ENCODE results near the gene GLRX. TPM values are rescaled to one million over a fixed set of nuclear protein-coding genes. Genes with fewer than 3 reads are reported as not detected.

Gene GLRX
- total and polyA plus RNA-seq, 10 of the 15 experiments (the other 5 are each of a cell fraction or from before 2014, with no cell fraction given) = 63.0 to 366 (median 186) TPM

GRCh38 chr5:95806687-95807086 lies 15.8 kb downstream of the GLRX start:
- ATAC-seq (no peak), DNase-seq (ENCODE audit: low read depth, low spot score) (no peak), FAIRE-seq (no peak)
- H3K79me2 ChIP-seq (ENCODE audit: control insufficient read depth, insufficient read depth, low read length) = no peaks in the 10 kb centered on the region
- in situ Hi-C loops (cut with MboI) = no loop called here
- WGBS (ENCODE audit: insufficient coverage, insufficient replicate concordance, low lambda C conversion rate, missing lambda C conversion rate) = 91% methylated on average over 7 of the region's 7 CpGs
- peaks cover 29% of the 10 kb centered on the region for H3K4me1 ChIP-seq (ENCODE audit: control insufficient read depth, insufficient read depth, low read length)
- H3K4me3 ChIP-seq = no peak overlapping the region
- H3K4me2 ChIP-seq (ENCODE audit: control insufficient read depth, insufficient read depth) = no peak overlapping the region
- no peak overlapping the region for H3K9ac ChIP-seq (ENCODE audit: control insufficient read depth, insufficient read depth, low read length)
- no peaks in the 10 kb centered on the region; the same call in 2 of the 3 replicates for H3K9me3 ChIP-seq (replicated peaks; ENCODE audit: control insufficient read depth, insufficient read depth, low read length)
- no TSS peak for BruUV-seq (replicated peaks)
- H3K27me3 ChIP-seq (replicated peaks in 1 of 2; ENCODE audit: control insufficient read depth in 2 of 2, insufficient read depth in 2 of 2, low read length in 1 of 2) = no peaks in the 10 kb centered on the region
- no peak overlapping the region for H3K27ac ChIP-seq (ENCODE audit: control insufficient read depth, insufficient read depth)
- H4K20me1 ChIP-seq (ENCODE audit: control insufficient read depth, insufficient read depth) = no peaks in the 10 kb centered on the region
- ChIA-PET POLR2A (interaction anchor here (1.1 to 5.1 kb wide), 5 partner anchors 14 to 160 kb away, joined by 3 to 153 read pairs (median 7); partner anchors contain the start of genes GLRX and RFESD), SMC1A (ENCODE audit: uncharacterized antibody, unreplicated experiment) (interaction anchor here (1.2 to 10.4 kb wide), 9 partner anchors 9 to 76 kb away, joined by 4 to 217 read pairs (median 26); partner anchors contain the start of genes GLRX and RHOBTB3), RAD21 (ENCODE audit: unreplicated experiment) (interaction anchor here (0.6 to 6.9 kb wide), 7 partner anchors 15 to 76 kb away, joined by 3 to 149 read pairs (median 6); partner anchors contain the start of gene GLRX), CTCF (interaction anchor here (1.7 to 6.0 kb wide), 6 partner anchors 12 to 142 kb away, joined by 4 to 57 read pairs (median 42); partner anchors contain the start of gene GLRX)
- intact Hi-C loops (cut with micrococcal nuclease; ENCODE audit: unreplicated experiment) = no loop called here
- TF ChIP-seq STAT1 (conservative IDR thresholded peaks at IDR 0.05) (no peak), CREM (IDR thresholded peaks at IDR 0.05; ENCODE audit: low read depth) (no peak), ZNF592 (IDR thresholded peaks at IDR 0.05) (no peak), POLR2AphosphoS2 (IDR thresholded peaks at IDR 0.05; ENCODE audit: low read depth, low read length) (no peak), TBL1XR1 (IDR thresholded peaks at IDR 0.05; ENCODE audit: low read depth, low read length) (no peak), EP300 (IDR thresholded peaks at IDR 0.05; ENCODE audit: borderline replicate concordance in 1 of 2, control insufficient read depth in 1 of 2, low read depth in 2 of 2, low read length in 2 of 2) (no peak), IRF3 (IDR thresholded peaks at IDR 0.05) (no peak), EZH2 (IDR thresholded peaks at IDR 0.05; ENCODE audit: borderline replicate concordance, control insufficient read depth, low read depth, low read length) (no peak), SMAD5 (IDR thresholded peaks at IDR 0.05; ENCODE audit: low read depth) (no peak), NFYA (IDR thresholded peaks at IDR 0.05; ENCODE audit: borderline replicate concordance, low read depth, low read length) (no peak), BCLAF1 (IDR thresholded peaks at IDR 0.05) (no peak), NBN (IDR thresholded peaks at IDR 0.05) (no peak)
- no peak overlapping the region for H2AFZ ChIP-seq (ENCODE audit: control insufficient read depth, low read depth, low read length)
- no peaks in the 10 kb centered on the region for H3K36me3 ChIP-seq (ENCODE audit: control insufficient read depth in 2 of 2, insufficient read depth in 2 of 2, low read length in 1 of 2)
